DMS 273 (cell line): Measurements from ENCODE around the gene USP21.
A peak's percentile ranks its signal among the peaks of the same experiment; 100 is the strongest.

ENCODE experiments used
- DNase-seq: peaks from one replicate; lab custom pipeline; 2025; ENCODE audit not compliant: unreplicated experiment; lab: John Stamatoyannopoulos, UW

Gene USP21

GRCh38 chr1:161209790-161210409 is 50.6 kb downstream of the USP21 start:
- DNase-seq, result peak; percentile 91

GRCh38 chr1:161214369-161214768 is 55.1 kb downstream of the USP21 start:
- DNase-seq, result no peak

- no peak for DNase-seq
Measured at GRCh38 chr1:161215076-161215475, 55.8 kb downstream of the USP21 start, which contains the start of gene FCER1G. FCER1G (plus strand) TSS chr1:161215295; CDS start chr1:161215322, 27 bp downstream.
